HEK293 (cell line): Measurements from ENCODE around the gene KRT20.

Experiments used
- CTCF ChIP-seq: fragments of 450-650 bp; formaldehyde crosslinking; IDR thresholded peaks from 2 replicates; pipeline ENCODE4 v1.5.1; 2016; ENCODE audit warnings: missing biosample characterization, missing genetic modification characterization
- ZNF26 ChIP-seq: fragments of 450-650 bp; formaldehyde crosslinking; IDR thresholded peaks from 2 replicates; pipeline ENCODE4 v1.5.1; 2016; ENCODE audit warnings: missing biosample characterization, missing genetic modification characterization

DNA sequence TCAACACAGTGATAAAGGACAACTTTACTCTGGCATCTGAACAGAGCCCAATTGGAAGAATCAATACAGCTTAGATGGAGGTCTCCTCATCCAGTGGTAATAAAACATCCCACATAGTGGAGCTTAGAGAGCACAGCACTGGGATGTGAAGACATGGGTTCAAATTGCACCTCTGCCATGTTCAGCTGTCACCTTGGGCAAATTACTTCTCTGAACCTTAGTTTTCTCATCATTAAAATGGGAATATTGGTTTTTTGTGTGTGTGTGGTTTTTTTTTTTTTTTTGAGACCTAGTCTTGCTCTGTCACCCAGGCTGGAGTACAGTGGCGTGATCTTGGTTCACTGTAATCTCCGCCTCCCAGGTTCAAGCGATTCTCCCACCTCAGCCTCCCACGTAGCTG is 49.0 kb downstream of the KRT20 start:
- TF ChIP-seq ZNF26 (tag by site-specific recombination) (no peak), CTCF (tag by site-specific recombination) (no peak)
